GM12878 (cell line): ENCODE data around the gene CORO7. TPM values are rescaled to one million over a fixed set of nuclear protein-coding genes. Genes with fewer than 3 reads are reported as not detected.

Source experiments
- ATAC-seq: fragments of 200-7000 bp; cut with Tn5 transposase; 3 replicates; pipeline ENCODE4 v1.9.1; 2020; ENCODE audit warnings: mild to moderate bottlenecking, moderate library complexity
- BruUV-seq: library from RNA; stranded (reverse); fragments of 400-500 nt; replicated peaks from 2 replicates; lab custom pipeline; 2021; lab: Mats Ljungman, UMichigan
- CTCF ChIA-PET: fragments of 300-600 bp; sonication (Branson Sonifier 250); formaldehyde crosslinking; extraction: SDS; loops from one replicate; lab custom pipeline; 2021; ENCODE audit warnings: inconsistent platforms; lab: Yijun Ruan, JAX
- POLR2A ChIA-PET: fragments of 350-600 bp; formaldehyde crosslinking; extraction: SDS; loops from one replicate; lab custom pipeline; 2021; ENCODE audit warnings: inconsistent platforms; lab: Charles Lee
- RAD21 ChIA-PET: fragments of 300-600 bp; sonication (Branson Sonifier 250); formaldehyde crosslinking; loops from one replicate; lab custom pipeline; 2023; ENCODE audit warnings: antibody characterized with exemption; ENCODE audit not compliant: unreplicated experiment; lab: Charles Lee
- SMC1A ChIA-PET: fragments of 300-600 bp; sonication (Branson Sonifier 250); formaldehyde crosslinking; loops from one replicate; lab custom pipeline; 2023; ENCODE audit not compliant: unreplicated experiment, uncharacterized antibody; lab: Charles Lee
- DNase-seq: peaks from one replicate; pipeline ENCODE4 v3.0.0-alpha.2; 2011; ENCODE audit warnings: low read depth, low spot score
- FAIRE-seq: peaks from 3 replicates; lab custom pipeline; 2011; peaks lifted over from hg19 to GRCh38; lab: Jason Lieb, UNC
- H2AFZ ChIP-seq: 2 replicates; pipeline ENCODE4 v1.6.0; 2011; ENCODE audit warnings: low read depth, low read length, control low read depth; ENCODE audit not compliant: control insufficient read depth
- H3K27ac ChIP-seq: 2 replicates; pipeline ENCODE4 v1.5.1; 2011; ENCODE audit warnings: control low read depth; ENCODE audit not compliant: control insufficient read depth, insufficient read depth
- H3K27me3 ChIP-seq, 2 experiments: replicated peaks in 1 of 2; 2 replicates each; pipeline versions ENCODE4 v1.6.0 to v1.6.1; 2011; ENCODE audit warnings: low read length in 1 of 2; ENCODE audit not compliant: control insufficient read depth in 2 of 2, insufficient read depth in 2 of 2
- H3K36me3 ChIP-seq, 2 experiments: 2 replicates each; pipeline ENCODE4 v1.5.1; 2011; ENCODE audit warnings: low read length in 1 of 2; ENCODE audit not compliant: control insufficient read depth in 2 of 2, insufficient read depth in 2 of 2
- H3K4me1 ChIP-seq: 2 replicates; pipeline ENCODE4 v1.6.1; 2011; ENCODE audit warnings: mild to moderate bottlenecking, low read length, moderate library complexity, mixed read lengths; ENCODE audit not compliant: control insufficient read depth, insufficient read depth
- H3K4me2 ChIP-seq: 2 replicates; pipeline ENCODE4 v1.6.0; 2011; ENCODE audit warnings: control low read depth; ENCODE audit not compliant: control insufficient read depth, insufficient read depth
- H3K4me3 ChIP-seq: fragments of 200-600 bp; sonication (generic); 2 replicates; pipeline ENCODE4 v1.5.1; 2016
- H3K79me2 ChIP-seq: 2 replicates; pipeline ENCODE4 v1.6.0; 2011; ENCODE audit warnings: low read length; ENCODE audit not compliant: control insufficient read depth, insufficient read depth
- H3K9ac ChIP-seq: 2 replicates; pipeline ENCODE4 v1.8.0; 2011; ENCODE audit warnings: low read length, control low read depth, mixed read lengths; ENCODE audit not compliant: control insufficient read depth, insufficient read depth
- H3K9me3 ChIP-seq: replicated peaks from 3 replicates; pipeline ENCODE4 v1.5.1; 2011; ENCODE audit warnings: mild to moderate bottlenecking, low read length; ENCODE audit not compliant: control insufficient read depth, insufficient read depth
- H4K20me1 ChIP-seq: 2 replicates; pipeline ENCODE4 v1.6.0; 2011; ENCODE audit not compliant: control insufficient read depth, insufficient read depth
- GABPA ChIP-seq: IDR thresholded peaks from 2 replicates; pipeline ENCODE4 v1.6.1; 2014; ENCODE audit warnings: antibody characterized with exemption, low read depth, mild to moderate bottlenecking, inconsistent platforms
- GATAD2B ChIP-seq: fragments of 450-650 bp; conservative IDR thresholded peaks from 2 replicates; pipeline ENCODE4 v1.6.1; 2017; ENCODE audit warnings: low read depth, mild to moderate bottlenecking, moderate library complexity
- IKZF1 ChIP-seq: fragments of 450-650 bp; conservative IDR thresholded peaks from 2 replicates; pipeline ENCODE4 v1.6.1; 2017; ENCODE audit warnings: antibody characterized with exemption, mild to moderate bottlenecking
- POLR2AphosphoS5 ChIP-seq: IDR thresholded peaks from 2 replicates; pipeline ENCODE4 v1.6.1; 2011; ENCODE audit warnings: mild to moderate bottlenecking, low read length, inconsistent platforms
- POU2F2 ChIP-seq: IDR thresholded peaks from 3 replicates; pipeline ENCODE4 v1.6.1; 2011; ENCODE audit warnings: low read depth, mild to moderate bottlenecking, low read length, borderline replicate concordance
- RELA ChIP-seq: fragments of 450-650 bp; IDR thresholded peaks from 2 replicates; pipeline ENCODE4 v1.8.0; 2014; ENCODE audit warnings: borderline replicate concordance; ENCODE audit not compliant: partially characterized antibody
- SMARCA5 ChIP-seq: fragments of 450-650 bp; IDR thresholded peaks from 2 replicates; pipeline ENCODE4 v1.6.1; 2017; ENCODE audit warnings: mild to moderate bottlenecking
- STAT1 ChIP-seq: fragments of 450-650 bp; conservative IDR thresholded peaks from 2 replicates; pipeline ENCODE4 v1.6.1; 2014; ENCODE audit warnings: antibody characterized with exemption, mild to moderate bottlenecking
- WGBS: methylation state at CpG from one replicate; pipeline ENCODE4 v1.1.6; 2016; ENCODE audit warnings: low lambda C conversion rate; ENCODE audit not compliant: insufficient replicate concordance, insufficient coverage; ENCODE audit errors: missing lambda C conversion rate; 5-methylcytosine and 5-hydroxymethylcytosine counted together
- in situ Hi-C: fragments of 300-500 bp; cut with MboI; formaldehyde crosslinking; loops from 9 replicates; pipeline ENCODE4 v1.14.3; 2018; ENCODE audit warnings: mixed read lengths
- intact Hi-C: fragments of 100-400 bp; cut with micrococcal nuclease; formaldehyde crosslinking; loops from one replicate; pipeline ENCODE4 v1.14.2; 2022; ENCODE audit not compliant: unreplicated experiment
- polyA plus RNA-seq, 11 experiments: library from polyadenylated mRNA; depleted of rRNA in 4 of 11; unstranded in 6 of 11; stranded (reverse) in 5 of 11; fragments of >200 nt; fragmentation: Nextera tagmentation in 4 of 11; fragmentation: Illumina TruSeq in 1 of 11; extraction: Ambion mirVana in 4 of 11; extraction: Trizol in 1 of 11; gene quantifications; 1 replicate in 1 of 11; 2 replicates in 10 of 11; pipeline versions ENCODE4 v1.2.1 to v1.2.3, GENCODE V29; 2011 to 2016; ENCODE audit warnings: inconsistent platforms in 2 of 11, missing spikeins in 2 of 11, low read depth in 1 of 11
- total RNA-seq, 4 experiments: library from RNA; depleted of rRNA in 3 of 4; stranded (reverse); fragments of >200 nt in 3 of 4; fragmentation: Illumina TruSeq in 1 of 4; extraction: Trizol in 1 of 4; gene quantifications; 2 replicates each; pipeline versions ENCODE4 v1.2.1 to v1.2.3, GENCODE V29; 2013 to 2021

CORO7 gene
- total and polyA plus RNA-seq, 10 of the 15 experiments (the other 5 are each of a cell fraction or from before 2014, with no cell fraction given), result 0.64 to 89.2 (median 43.7) TPM

- no TSS peak for BruUV-seq
- Histone ChIP-seq H3K9ac (no peak overlapping the region), H3K4me1 (no peaks in the 10 kb centered on the region), H3K79me2 (no peaks in the 10 kb centered on the region), H3K4me3 (no peak overlapping the region), H3K9me3 (no peaks in the 10 kb centered on the region), H3K27ac (no peak overlapping the region), H3K36me3 (peaks cover 10 to 20% of the 10 kb centered on the region in 2 experiments), H3K27me3 (no peaks in the 10 kb centered on the region), H2AFZ (no peak overlapping the region), H3K4me2 (no peak overlapping the region), H4K20me1 (no peaks in the 10 kb centered on the region)
- no peak for ATAC-seq
- RAD21 ChIA-PET, result interaction anchor here (0.8 kb wide), 2 partner anchors 51 to 70 kb away, joined by 3 read pairs; no protein-coding TSS in a partner anchor
- no peak for DNase-seq
- SMC1A ChIA-PET, result no interaction called here
- no peak for FAIRE-seq
- in situ Hi-C loops (no loop called here), intact Hi-C loops (loop anchor here (5.0 kb wide), 1 partner anchor 94 kb away; no protein-coding TSS in a partner anchor)
- TF ChIP-seq SMARCA5, result no peak
- TF ChIP-seq RELA, result no peak
- TF ChIP-seq GABPA, result no peak
- 0 out of 2 replicates have a peak, but pooled peaks have one; percentile 1 for TF ChIP-seq POLR2AphosphoS5
- 97% methylated on average over 11 of the region's 12 CpGs for WGBS
- CTCF ChIA-PET, result interaction anchor here (0.6 to 3.9 kb wide), 5 partner anchors 12 to 104 kb away, joined by 3 to 30 read pairs (median 8); partner anchors contain the start of gene PAM16
- POLR2A ChIA-PET, result no interaction called here
These were observed 15.3 kb downstream of the CORO7 start for GRCh38 chr16:4401094-4401501.

- ChIA-PET POLR2A (no interaction called here), CTCF (interaction anchor here (0.7 to 1.4 kb wide), 4 partner anchors 10 to 176 kb away, joined by 3 to 5 read pairs (median 4); no protein-coding TSS in a partner anchor), SMC1A (interaction anchor here (1.0 to 1.1 kb wide), 2 partner anchors 12 to 87 kb away, joined by 3 to 4 read pairs; no protein-coding TSS in a partner anchor), RAD21 (interaction anchor here (1.1 to 1.7 kb wide), 2 partner anchors 19 to 53 kb away, joined by 3 to 4 read pairs; no protein-coding TSS in a partner anchor)
- 92% methylated on average over 9 of the region's 9 CpGs for WGBS
- Histone ChIP-seq H3K79me2 (no peaks in the 10 kb centered on the region), H3K27ac (no peak overlapping the region), H3K9me3 (no peaks in the 10 kb centered on the region), H3K4me1 (no peaks in the 10 kb centered on the region), H4K20me1 (no peaks in the 10 kb centered on the region; the same call in 1 of the 2 replicates), H3K36me3 (peaks cover 14 to 21% of the 10 kb centered on the region in 2 experiments), H2AFZ (no peak overlapping the region), H3K9ac (no peak overlapping the region), H3K4me2 (no peak overlapping the region), H3K27me3 (no peaks in the 10 kb centered on the region), H3K4me3 (no peak overlapping the region)
- no peak for TF ChIP-seq POU2F2
- TF ChIP-seq STAT1, result no peak
- no peak for TF ChIP-seq GATAD2B
- TF ChIP-seq IKZF1, result no peak
- TSS peak; percentile 36 for BruUV-seq
- no peak for FAIRE-seq
- intact Hi-C loops (no loop called here), in situ Hi-C loops (loop anchor here (5.0 kb wide), 2 partner anchors 37 to 112 kb away; no protein-coding TSS in a partner anchor)
- no peak for DNase-seq
- no peak for ATAC-seq
These were observed 17.2 kb downstream of the CORO7 start for GRCh38 chr16:4399001-4399730.
